DMS 273 (cell line): ENCODE results near the gene ADAM23.
"Not testable (repeated sequence)": the region's sequence is repeated elsewhere in the genome, so short reads cannot be mapped to it uniquely, and the experiment has no call there.

ENCODE experiments used
- DNase-seq: peaks from one replicate; lab custom pipeline; 2025; ENCODE audit not compliant: unreplicated experiment; lab: John Stamatoyannopoulos, UW

The ADAM23 gene

GRCh38 chr2:206442833-206443734 lies at the start of gene ADAM23:
Gene ADAM23 (plus strand): TSS chr2:206443532. CDS start chr2:206443867, 335 bp downstream.
- DNase-seq = peak; percentile 91

GRCh38 chr2:206396211-206396610 lies 47.1 kb upstream of the ADAM23 start:
- no peak for DNase-seq

- DNase-seq = not testable (repeated sequence)
These were observed 40.3 kb upstream of the ADAM23 start for GRCh38 chr2:206402956-206403569.

GRCh38 chr2:206408323-206409320 lies 34.7 kb upstream of the ADAM23 start:
- DNase-seq = no peak

GRCh38 chr2:206410714-206411113 lies 32.6 kb upstream of the ADAM23 start:
- DNase-seq = no peak

- DNase-seq = no peak
These were observed 27.6 kb upstream of the ADAM23 start for GRCh38 chr2:206415618-206416243.

GRCh38 chr2:206418968-206419367 lies 24.4 kb upstream of the ADAM23 start:
- DNase-seq = no peak

GRCh38 chr2:206420721-206421120 lies 22.6 kb upstream of the ADAM23 start:
- no peak for DNase-seq

- no peak for DNase-seq
These were observed 20.8 kb upstream of the ADAM23 start for GRCh38 chr2:206422493-206422892.

GRCh38 chr2:206423147-206423546 lies 20.2 kb upstream of the ADAM23 start:
- peak; percentile 50 for DNase-seq

- DNase-seq = no peak
These were observed 19.2 kb upstream of the ADAM23 start for GRCh38 chr2:206424134-206424533.

GRCh38 chr2:206428783-206429182 lies 14.5 kb upstream of the ADAM23 start:
- DNase-seq = no peak

- DNase-seq = no peak
These were observed 12.9 kb upstream of the ADAM23 start for GRCh38 chr2:206430452-206430851.

GRCh38 chr2:206431439-206431838 lies 11.9 kb upstream of the ADAM23 start:
- DNase-seq = no peak

- DNase-seq = no peak
These were observed 10.9 kb upstream of the ADAM23 start for GRCh38 chr2:206432193-206433082.

- peak; percentile 52 for DNase-seq
These were observed 10.1 kb upstream of the ADAM23 start for GRCh38 chr2:206433190-206433589.

- no peak for DNase-seq
These were observed 9.6 kb upstream of the ADAM23 start for GRCh38 chr2:206433686-206434085.

- peak; percentile 26 for DNase-seq
These were observed 7.6 kb upstream of the ADAM23 start for GRCh38 chr2:206435742-206436141.

- DNase-seq = no peak
These were observed 5.1 kb upstream of the ADAM23 start for GRCh38 chr2:206438196-206438724.
